HG02938 (cell line): Measurements from ENCODE around the gene DENND4B.
"Not testable (repeated sequence)": the region's sequence is repeated elsewhere in the genome, so short reads cannot be mapped to it uniquely, and the experiment has no call there.

ENCODE experiments used
- ATAC-seq: cut with Tn5 transposase; IDR thresholded peaks from one replicate; pipeline ENCODE4 v1.9.1; 2021; ENCODE audit warnings: mild to moderate bottlenecking, moderate library complexity; ENCODE audit not compliant: unreplicated experiment

The DENND4B gene

GRCh38 chr1:153929426-153929825 lies 17.1 kb downstream of the DENND4B start:
- ATAC-seq, result no peak

GRCh38 chr1:153928791-153929341 lies 17.7 kb downstream of the DENND4B start:
- no peak for ATAC-seq

GRCh38 chr1:153928245-153928644 lies 18.3 kb downstream of the DENND4B start:
- ATAC-seq, result no peak

- no peak for ATAC-seq
These were observed 20.1 kb downstream of the DENND4B start for GRCh38 chr1:153926405-153926804.

GRCh38 chr1:153922972-153923925 lies 23.3 kb downstream of the DENND4B start, which contains the start of gene GATAD2B:
GATAD2B (minus strand) TSS chr1:153922972; CDS start chr1:153828347, 94,625 bp downstream.
- peak; percentile 89 for ATAC-seq

GRCh38 chr1:153922076-153922971 lies 24.2 kb downstream of the DENND4B start:
- peak; percentile 12 for ATAC-seq

- no peak for ATAC-seq
These were observed 24.8 kb downstream of the DENND4B start for GRCh38 chr1:153921803-153922075.

GRCh38 chr1:153921080-153921802 lies 25.3 kb downstream of the DENND4B start:
- no peak for ATAC-seq

- ATAC-seq, result no peak
These were observed 26.4 kb downstream of the DENND4B start for GRCh38 chr1:153919876-153920852.

GRCh38 chr1:153916297-153916696 lies 30.2 kb downstream of the DENND4B start:
- no peak for ATAC-seq

- no peak for ATAC-seq
These were observed 34.2 kb downstream of the DENND4B start for GRCh38 chr1:153912349-153912748.

GRCh38 chr1:153910560-153910959 lies 36.0 kb downstream of the DENND4B start:
- not testable (repeated sequence) for ATAC-seq

GRCh38 chr1:153908071-153908470 lies 38.4 kb downstream of the DENND4B start:
- ATAC-seq, result no peak

GRCh38 chr1:153907134-153907533 lies 39.4 kb downstream of the DENND4B start:
- ATAC-seq, result no peak

GRCh38 chr1:153906396-153906795 lies 40.1 kb downstream of the DENND4B start:
- no peak for ATAC-seq

- ATAC-seq, result not testable (repeated sequence)
These were observed 40.6 kb downstream of the DENND4B start for GRCh38 chr1:153905908-153906307.

- ATAC-seq, result no peak
These were observed 42.6 kb downstream of the DENND4B start for GRCh38 chr1:153903841-153904455.

GRCh38 chr1:153899509-153899908 lies 47.0 kb downstream of the DENND4B start:
- no peak for ATAC-seq

GRCh38 chr1:153895866-153896265 lies 50.7 kb downstream of the DENND4B start:
- not testable (repeated sequence) for ATAC-seq
